Measurements from ENCODE around the gene GPRC6A. TPM values are rescaled to one million over a fixed set of nuclear protein-coding genes. Genes with fewer than 3 reads are reported as not detected.
"Not testable (repeated sequence)": the region's sequence is repeated elsewhere in the genome, so short reads cannot be mapped to it uniquely, and the experiment has no call there.

Gene GPRC6A, protein sequence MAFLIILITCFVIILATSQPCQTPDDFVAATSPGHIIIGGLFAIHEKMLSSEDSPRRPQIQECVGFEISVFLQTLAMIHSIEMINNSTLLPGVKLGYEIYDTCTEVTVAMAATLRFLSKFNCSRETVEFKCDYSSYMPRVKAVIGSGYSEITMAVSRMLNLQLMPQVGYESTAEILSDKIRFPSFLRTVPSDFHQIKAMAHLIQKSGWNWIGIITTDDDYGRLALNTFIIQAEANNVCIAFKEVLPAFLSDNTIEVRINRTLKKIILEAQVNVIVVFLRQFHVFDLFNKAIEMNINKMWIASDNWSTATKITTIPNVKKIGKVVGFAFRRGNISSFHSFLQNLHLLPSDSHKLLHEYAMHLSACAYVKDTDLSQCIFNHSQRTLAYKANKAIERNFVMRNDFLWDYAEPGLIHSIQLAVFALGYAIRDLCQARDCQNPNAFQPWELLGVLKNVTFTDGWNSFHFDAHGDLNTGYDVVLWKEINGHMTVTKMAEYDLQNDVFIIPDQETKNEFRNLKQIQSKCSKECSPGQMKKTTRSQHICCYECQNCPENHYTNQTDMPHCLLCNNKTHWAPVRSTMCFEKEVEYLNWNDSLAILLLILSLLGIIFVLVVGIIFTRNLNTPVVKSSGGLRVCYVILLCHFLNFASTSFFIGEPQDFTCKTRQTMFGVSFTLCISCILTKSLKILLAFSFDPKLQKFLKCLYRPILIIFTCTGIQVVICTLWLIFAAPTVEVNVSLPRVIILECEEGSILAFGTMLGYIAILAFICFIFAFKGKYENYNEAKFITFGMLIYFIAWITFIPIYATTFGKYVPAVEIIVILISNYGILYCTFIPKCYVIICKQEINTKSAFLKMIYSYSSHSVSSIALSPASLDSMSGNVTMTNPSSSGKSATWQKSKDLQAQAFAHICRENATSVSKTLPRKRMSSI
- polyA plus RNA-seq (2013, experiment 1 of 2; ENCODE audit: insufficient read length): not detected
- polyA plus RNA-seq (2013, experiment 2 of 2; ENCODE audit: insufficient read length): not detected

GRCh38 chr6:116828983-116829382 lies at the start of gene GPRC6A:
Gene GPRC6A (minus strand): TSS chr6:116829083. CDS start chr6:116829013, 70 bp downstream.
- DNase-seq: no peak

DNA sequence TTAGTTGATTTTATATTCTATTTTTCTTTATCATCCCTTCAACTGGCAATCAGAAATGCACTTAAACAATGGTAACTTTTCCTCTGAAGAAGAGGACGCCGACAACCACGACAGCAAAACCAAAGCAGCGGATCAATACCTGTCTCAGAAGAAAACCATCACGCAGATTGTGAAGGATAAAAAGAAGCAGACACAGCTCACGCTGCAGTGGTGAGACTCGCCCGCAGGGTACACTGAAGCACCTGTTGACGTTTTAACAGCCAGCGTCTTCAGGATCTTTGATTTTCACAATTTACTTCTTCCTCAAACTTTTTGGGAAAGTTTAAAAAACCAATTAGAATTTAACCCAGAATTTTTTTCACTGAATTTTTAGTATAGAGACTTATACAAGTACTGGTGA lies 48.9 kb upstream of the GPRC6A start:
- no peak for DNase-seq

GRCh38 chr6:116876635-116877611 lies 48.0 kb upstream of the GPRC6A start, which contains the start of gene RFX6:
Gene RFX6 (plus strand): TSS chr6:116877242. CDS start chr6:116877276, 34 bp downstream.
- no peak for DNase-seq

GRCh38 chr6:116876107-116876506 lies 47.2 kb upstream of the GPRC6A start:
- DNase-seq: no peak

DNA sequence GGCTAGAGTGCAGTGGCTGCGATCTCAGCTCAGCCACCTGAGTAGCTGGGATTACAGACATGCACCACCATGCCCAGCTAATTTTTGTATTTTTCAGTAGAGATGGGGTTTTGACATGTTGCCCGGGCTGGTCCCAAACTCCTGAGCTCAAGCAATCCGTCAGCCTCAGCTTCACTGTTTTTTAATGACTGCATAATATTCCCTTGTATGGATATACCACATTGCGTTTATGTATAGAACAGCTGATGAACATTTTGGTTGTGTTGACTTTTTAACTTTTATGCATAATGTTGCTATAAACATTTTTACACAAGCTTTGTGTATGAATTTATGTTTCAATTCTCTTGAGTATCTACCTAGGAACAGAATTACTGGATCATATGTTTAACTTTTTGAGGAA lies 43.9 kb upstream of the GPRC6A start:
- no peak for DNase-seq

- DNase-seq: no peak
Measured at GRCh38 chr6:116866281-116866871, 37.5 kb upstream of the GPRC6A start.

DNA sequence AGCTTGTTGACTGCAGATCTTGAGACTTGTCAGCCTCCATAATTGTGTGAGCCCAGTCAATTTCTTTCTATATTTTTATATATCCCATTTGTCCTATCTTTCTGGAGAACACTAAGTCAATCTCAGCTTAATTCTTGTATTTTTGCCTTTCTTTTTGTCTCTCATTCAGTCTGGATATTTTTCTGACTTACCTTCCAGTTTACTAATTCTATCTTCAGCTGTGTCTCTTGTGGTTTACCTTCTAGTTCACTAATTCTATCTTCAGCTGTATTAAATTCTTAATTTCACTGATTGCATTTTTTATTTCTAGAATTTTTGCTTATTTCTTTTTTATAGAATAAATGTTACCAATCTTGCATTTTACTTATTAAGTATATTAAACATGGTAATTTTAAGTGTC lies 30.4 kb upstream of the GPRC6A start:
- no peak for DNase-seq

DNA sequence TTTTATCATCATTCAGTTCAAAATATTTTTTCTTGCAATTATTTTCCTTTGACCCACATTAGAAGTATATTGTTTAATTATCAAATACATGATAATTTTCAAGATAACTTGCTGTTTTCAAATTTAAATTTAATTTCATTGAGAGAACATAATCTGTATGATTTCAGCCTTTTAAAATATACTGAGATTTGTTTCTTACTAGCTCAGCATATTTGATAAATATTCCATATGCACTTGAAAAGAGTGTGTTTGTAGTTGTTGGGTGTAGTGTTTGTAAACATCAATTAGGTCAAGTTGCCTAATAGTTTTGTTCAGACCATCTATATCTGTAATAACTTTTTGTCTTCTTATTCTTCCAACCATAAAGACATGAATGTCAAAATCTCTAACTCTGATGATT lies 29.2 kb upstream of the GPRC6A start:
- DNase-seq: no peak

DNA sequence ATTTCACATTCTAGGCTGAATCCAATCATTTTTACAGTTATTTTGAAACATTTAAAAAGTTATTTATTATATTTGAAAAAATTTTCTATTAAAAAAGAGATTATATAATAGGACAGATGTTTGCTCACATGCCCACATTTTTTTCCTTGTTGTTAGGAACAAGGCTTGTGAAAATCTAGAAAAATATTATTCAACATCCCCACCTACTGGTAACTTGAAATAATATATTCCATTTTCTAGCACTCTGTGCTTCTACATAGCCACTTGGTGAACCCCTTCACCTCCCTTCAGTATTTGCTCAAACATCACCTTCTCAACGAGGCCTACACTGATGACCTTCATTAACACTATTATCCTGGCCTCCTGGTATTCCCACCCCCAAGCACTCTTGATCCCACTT lies 18.3 kb upstream of the GPRC6A start:
- peak; percentile 20 for DNase-seq

DNA sequence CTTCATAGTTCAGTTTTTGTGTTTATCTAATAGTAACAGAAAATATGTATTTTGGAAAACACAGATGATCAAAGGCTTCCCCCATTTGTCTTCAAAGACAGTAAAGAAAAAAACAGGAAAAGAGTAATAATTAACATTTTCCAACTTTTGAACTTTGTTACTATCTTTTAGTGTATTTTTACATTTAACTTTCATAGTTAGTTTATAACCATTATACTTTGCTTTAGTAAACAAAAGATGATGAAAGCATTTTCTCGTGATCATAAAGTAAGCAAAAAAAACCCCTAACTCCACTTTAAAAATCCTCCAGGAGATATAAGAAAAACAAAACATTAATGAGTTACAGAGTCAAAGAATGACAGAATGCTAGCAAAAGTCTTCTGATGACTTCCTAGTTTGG lies 13.6 kb upstream of the GPRC6A start:
- DNase-seq: no peak

DNA sequence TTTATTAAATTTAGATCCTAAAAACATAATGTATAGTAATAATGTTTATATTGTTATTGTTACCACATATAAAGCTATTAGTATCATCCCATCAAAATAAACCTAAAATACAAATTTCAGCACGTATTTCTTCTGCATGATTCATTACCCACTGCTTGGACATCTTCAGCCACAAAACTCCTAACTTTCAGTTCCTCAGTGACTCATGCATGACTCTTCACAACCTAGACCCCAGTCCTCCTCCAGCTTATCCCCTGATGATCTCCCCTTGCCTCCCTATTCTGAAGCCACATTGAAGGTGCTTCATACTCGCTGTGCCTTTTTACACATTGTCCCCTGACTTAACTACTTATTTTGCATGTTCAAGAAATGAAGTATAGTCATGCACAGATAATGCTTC lies 11.2 kb upstream of the GPRC6A start:
- peak; percentile 30 for DNase-seq

DNA sequence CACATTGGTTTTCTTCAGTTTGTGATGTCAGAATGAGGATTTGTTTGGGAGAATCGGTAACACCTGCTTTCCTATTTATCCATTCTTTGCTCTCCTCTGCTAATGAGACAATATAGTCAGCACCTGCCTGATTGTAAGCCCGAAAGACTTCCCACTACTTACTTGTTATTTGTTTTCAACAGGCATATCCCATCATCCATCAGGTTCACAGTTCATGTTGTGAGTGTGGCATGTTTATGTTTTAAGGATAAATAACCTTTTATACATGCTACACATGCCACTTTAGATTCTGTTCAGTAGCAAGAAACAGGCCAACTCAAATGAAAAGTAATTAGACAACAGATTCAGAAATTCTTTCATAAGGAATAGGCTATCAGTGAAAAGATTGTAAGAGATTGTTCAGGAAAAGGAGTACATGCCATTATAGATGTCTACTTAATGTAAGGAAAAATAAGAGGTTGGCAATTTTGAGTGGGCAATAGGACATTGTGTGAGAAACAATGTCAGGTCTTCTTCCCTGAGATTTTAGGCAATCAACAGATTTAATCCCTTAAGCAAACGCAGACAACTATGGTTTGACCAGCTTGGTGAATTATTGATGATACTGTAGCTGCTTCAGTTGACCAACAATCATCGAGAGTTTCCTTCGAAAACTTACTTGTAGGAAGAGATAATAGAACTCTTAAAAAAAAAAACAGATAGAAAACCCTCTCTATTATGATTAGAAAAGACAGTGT lies 7.9 kb upstream of the GPRC6A start:
- DNase-seq: no peak

DNA sequence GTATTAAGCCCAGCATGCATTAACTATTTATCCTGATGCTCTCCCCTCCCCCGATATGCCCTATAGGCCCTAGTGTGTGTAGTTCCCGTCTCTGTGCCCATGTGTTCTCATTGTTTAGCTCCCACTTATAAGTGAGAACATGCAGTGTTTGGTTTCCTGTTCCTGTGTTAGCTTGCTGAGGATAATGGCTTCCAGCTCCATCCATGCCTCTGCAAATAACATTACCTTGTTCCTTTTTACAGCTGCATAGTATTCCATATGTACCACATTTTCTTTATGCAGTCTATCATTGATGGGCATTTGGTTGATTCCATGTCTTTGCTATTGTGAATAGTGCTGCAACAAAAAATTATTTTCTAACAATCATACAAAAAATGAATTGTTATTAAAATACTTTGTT lies 5.6 kb upstream of the GPRC6A start:
- DNase-seq: not testable (repeated sequence)

DNA sequence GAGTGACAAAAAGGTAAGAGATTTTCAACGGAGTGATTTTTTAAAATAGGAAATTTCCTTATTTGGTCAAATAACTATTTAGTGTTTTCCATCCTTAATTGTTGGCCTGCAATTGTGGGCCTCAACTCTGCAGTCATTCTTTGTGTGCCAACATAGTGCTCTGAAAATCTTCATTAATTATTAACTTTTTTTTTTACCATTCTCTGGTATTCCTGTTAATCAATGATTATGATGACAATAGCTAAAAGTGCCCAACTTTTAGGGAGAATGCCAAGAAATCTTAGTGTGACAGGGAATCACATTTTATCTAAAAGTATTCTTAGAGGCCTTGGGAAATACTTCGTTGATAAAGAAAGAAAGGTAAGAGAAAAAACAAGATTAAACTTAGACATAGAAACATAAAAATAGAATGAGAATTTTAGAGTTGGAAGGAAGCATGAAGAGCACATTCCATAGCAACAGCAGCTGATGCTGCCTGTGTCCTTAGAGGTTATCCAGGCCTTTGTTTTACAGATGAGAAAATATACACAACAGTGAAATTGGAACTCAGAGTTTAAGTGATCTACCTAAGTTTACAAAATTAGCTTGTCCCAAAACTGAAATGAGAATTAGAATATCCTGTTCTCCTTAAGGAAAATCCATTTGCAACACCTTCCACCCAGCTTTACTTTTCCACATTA lies 1.2 kb downstream of the GPRC6A start:
- no peak for DNase-seq

DNA sequence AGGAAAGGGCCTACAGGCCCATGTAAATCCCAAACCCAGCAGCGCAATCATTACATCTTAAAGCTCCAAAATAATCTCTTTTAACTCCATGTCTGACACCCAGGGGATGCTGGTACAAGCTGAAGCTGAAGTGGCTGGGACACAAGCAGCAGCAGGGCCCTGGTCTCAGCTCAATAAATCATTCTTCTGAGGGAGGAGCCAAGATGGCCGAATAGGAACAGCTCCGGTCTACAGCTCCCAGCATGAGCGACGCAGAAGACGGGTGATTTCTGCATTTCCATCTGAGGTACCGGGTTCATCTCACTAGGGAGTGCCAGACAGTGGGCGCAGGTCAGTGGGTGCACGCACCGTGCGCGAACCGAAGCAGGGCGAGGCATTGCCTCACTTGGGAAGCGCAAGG lies 12.5 kb downstream of the GPRC6A start:
- DNase-seq: not testable (repeated sequence)

DNA sequence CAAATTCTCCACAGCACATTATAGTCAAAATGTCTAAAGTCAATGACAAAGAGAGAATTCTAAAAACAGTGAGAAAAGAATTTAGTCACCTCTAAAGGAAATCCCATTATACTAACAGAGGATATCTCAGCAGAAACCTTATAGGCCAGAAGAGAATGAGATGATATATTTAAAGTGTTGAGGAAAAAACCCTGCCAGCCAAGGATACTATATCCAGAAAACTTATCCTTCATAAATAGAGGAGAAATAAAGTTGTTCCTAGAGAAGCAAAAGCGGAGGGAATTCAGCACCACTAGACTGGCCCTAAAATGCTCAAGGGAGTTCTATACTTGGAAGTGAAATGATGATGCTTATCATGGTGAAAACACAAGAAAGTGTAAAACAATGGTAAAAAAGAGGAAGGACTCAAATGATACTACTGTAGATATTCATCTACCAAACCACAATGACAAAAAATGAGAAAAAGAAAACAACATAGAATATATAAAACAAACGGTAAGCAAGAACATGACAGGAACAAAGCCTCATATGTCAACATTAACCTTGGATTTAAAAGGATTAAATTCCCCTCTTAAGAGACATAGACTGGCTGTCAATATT lies 16.7 kb downstream of the GPRC6A start:
- DNase-seq: no peak

GRCh38 chr6:116801971-116802370 lies 26.9 kb downstream of the GPRC6A start:
- no peak for DNase-seq

DNA sequence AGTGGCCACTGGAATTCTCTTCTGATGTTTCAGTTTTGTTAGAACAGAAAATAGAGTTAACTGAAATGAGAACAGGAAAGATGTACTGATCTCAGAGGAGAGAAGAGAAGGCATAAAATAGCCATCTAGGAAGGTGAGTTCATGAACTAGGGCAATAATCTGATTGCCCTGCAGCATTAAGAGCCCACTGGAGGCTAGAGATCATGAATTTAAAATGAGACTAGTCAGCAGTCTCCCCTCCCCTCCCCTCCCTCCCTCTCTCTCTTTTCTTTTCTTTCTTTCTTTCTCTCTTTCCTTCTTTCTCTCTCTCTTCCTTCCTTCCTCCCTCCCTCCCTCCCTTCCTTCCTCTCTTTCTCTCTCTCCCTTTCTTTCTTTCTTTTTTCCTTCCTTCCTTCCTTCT lies 28.9 kb downstream of the GPRC6A start:
- no peak for DNase-seq

GRCh38 chr6:116797585-116797984 lies 31.3 kb downstream of the GPRC6A start:
- no peak for DNase-seq

GRCh38 chr6:116793224-116793623 lies 35.7 kb downstream of the GPRC6A start:
- no peak for DNase-seq

Measured in fibroblast of skin of abdomen (primary cell).